Measurements from ENCODE around the gene LRCH1. TPM values are rescaled to one million over a fixed set of nuclear protein-coding genes. Genes with fewer than 3 reads are reported as not detected.

Gene LRCH1
- total RNA-seq, 2 experiments from 2014 or later, result 16.7 to 27.8 TPM

GRCh38 chr13:46666727-46667456, 113.9 kb downstream of the LRCH1 start:
- intact Hi-C loops (cut with micrococcal nuclease; ENCODE audit: unreplicated experiment), result loop anchor here (5.0 kb wide), 2 partner anchors 70 to 115 kb away; partner anchors contain the start of gene LRCH1
- Histone ChIP-seq H3K9me3 (ENCODE audit: low read length) (no peaks in the 10 kb centered on the region), H3K36me3 (ENCODE audit: insufficient read depth, low read length) (peaks cover 31% of the 10 kb centered on the region), H3K9me2 (ENCODE audit: insufficient read depth, low read length) (no peaks in the 10 kb centered on the region), H3K4me3 (ENCODE audit: low read depth, low read length, poor library complexity, severe bottlenecking) (peak overlapping the region; percentile 31), H3K79me2 (ENCODE audit: insufficient read depth, low read depth, low read length) (peaks cover 70% of the 10 kb centered on the region), H3K4me2 (ENCODE audit: low read length) (peak overlapping the region; percentile 59), H3K4me1 (ENCODE audit: insufficient read depth, low read length, poor library complexity, severe bottlenecking) (peaks cover 72% of the 10 kb centered on the region), H4K20me1 (ENCODE audit: insufficient read depth, low read length) (no peaks in the 10 kb centered on the region), H2AFZ (ENCODE audit: low read length) (no peak overlapping the region), H3K27ac (ENCODE audit: low read depth, low read length, poor library complexity, severe bottlenecking) (peak overlapping the region; percentile 67)
- ChIA-PET CTCF (ENCODE audit: unreplicated experiment) (interaction anchor here (1.0 to 1.5 kb wide), 2 partner anchors 12 to 23 kb away, joined by 3 read pairs; no protein-coding TSS in a partner anchor), POLR2A (interaction anchor here (0.7 to 2.4 kb wide), 13 partner anchors 9 to 273 kb away, joined by 3 to 12 read pairs (median 5); partner anchors contain the start of gene LRCH1)
- peak; percentile 45 for DNase-seq (ENCODE audit: low spot score)
- no TSS peak for BruUV-seq (replicated peaks)
- TF ChIP-seq CTCF (conservative IDR thresholded peaks at IDR 0.05; ENCODE audit: low read length), result peak; percentile 54
- TF ChIP-seq EZH2phosphoT487 (IDR thresholded peaks at IDR 0.05; ENCODE audit: borderline replicate concordance, low read depth, low read length), result no peak

- Histone ChIP-seq H3K4me1 (ENCODE audit: insufficient read depth, low read length, poor library complexity, severe bottlenecking) (peaks cover 63% of the 10 kb centered on the region), H3K79me2 (ENCODE audit: insufficient read depth, low read depth, low read length) (peaks cover 66% of the 10 kb centered on the region), H3K9me3 (ENCODE audit: low read length) (no peaks in the 10 kb centered on the region), H3K27ac (ENCODE audit: low read depth, low read length, poor library complexity, severe bottlenecking) (peak overlapping the region; percentile 67), H3K36me3 (ENCODE audit: insufficient read depth, low read length) (peaks cover 39% of the 10 kb centered on the region), H3K4me3 (ENCODE audit: low read depth, low read length, poor library complexity, severe bottlenecking) (peak overlapping the region; percentile 58), H4K20me1 (ENCODE audit: insufficient read depth, low read length) (no peaks in the 10 kb centered on the region), H3K4me2 (ENCODE audit: low read length) (peak overlapping the region; percentile 77), H2AFZ (ENCODE audit: low read length) (no peak overlapping the region; the same call in 1 of the 2 replicates), H3K9me2 (ENCODE audit: insufficient read depth, low read length) (no peaks in the 10 kb centered on the region)
- no TSS peak for BruUV-seq (replicated peaks)
- ChIA-PET POLR2A (interaction anchor here (0.8 to 2.4 kb wide), 11 partner anchors 10 to 115 kb away, joined by 3 to 12 read pairs (median 5); partner anchors contain the start of gene LRCH1), CTCF (ENCODE audit: unreplicated experiment) (interaction anchor here (1.0 to 1.5 kb wide), 2 partner anchors 11 to 24 kb away, joined by 3 read pairs; no protein-coding TSS in a partner anchor)
- TF ChIP-seq CTCF (conservative IDR thresholded peaks at IDR 0.05; ENCODE audit: low read length) (no peak), EZH2phosphoT487 (IDR thresholded peaks at IDR 0.05; ENCODE audit: borderline replicate concordance, low read depth, low read length) (no peak)
- intact Hi-C loops (cut with micrococcal nuclease; ENCODE audit: unreplicated experiment), result loop anchor here (5.0 kb wide), 2 partner anchors 70 to 115 kb away; partner anchors contain the start of gene LRCH1
- DNase-seq (ENCODE audit: low spot score), result peak; percentile 68
These were observed 114.8 kb downstream of the LRCH1 start for GRCh38 chr13:46667687-46668281.
